Tibial artery (tissue), 4 donors: ENCODE data around the gene GAN.

ENCODE experiments used
- DNase-seq, 2 donors: peaks; one replicate each; pipeline ENCODE4 v3.0.0-alpha.2; 2019
- H3K27ac ChIP-seq, 2 donors: fragments of 200-600 bp; sonication (generic) in 1 of 2; 1 replicate in 1 of 2; 2 replicates in 1 of 2; pipeline ENCODE4 v1.5.1; 2018 to 2019; ENCODE audit warnings: mild to moderate bottlenecking in 1 of 2
- H3K27me3 ChIP-seq, 2 donors: fragments of 200-600 bp; sonication (generic) in 1 of 2; one replicate each; pipeline versions ENCODE4 v1.5.1 to v1.6.0; 2016 to 2019
- H3K36me3 ChIP-seq, 3 donors: fragments of 200-600 bp; sonication (generic) in 2 of 3; one replicate each; pipeline ENCODE4 v1.5.1; 2016 to 2019; ENCODE audit warnings: mild to moderate bottlenecking in 2 of 3
- H3K4me1 ChIP-seq, 4 donors: fragments of 200-600 bp; sonication (generic) in 2 of 4; 1 replicate in 3 of 4; 2 replicates in 1 of 4; pipeline ENCODE4 v1.5.1; 2016 to 2019
- H3K4me3 ChIP-seq, 2 donors: fragments of 200-600 bp; sonication (generic) in 1 of 2; 1 replicate in 1 of 2; 2 replicates in 1 of 2; pipeline ENCODE4 v1.5.1; 2018 to 2019; ENCODE audit warnings: mild to moderate bottlenecking in 2 of 2
- H3K9me3 ChIP-seq, 3 donors: fragments of 200-600 bp; sonication (generic) in 1 of 3; one replicate each; pipeline ENCODE4 v1.5.1; 2016 to 2019
- intact Hi-C: fragments of 100-400 bp; cut with DNase I; formaldehyde crosslinking; loops from one replicate; pipeline ENCODE4 v1.15.0; 2023; ENCODE audit warnings: low total_unique reads
- TF ChIP-seq, protein P1 (sequence below), 2 experiments: fragments of 200-600 bp in 1 of 2; fragments of 450-650 bp in 1 of 2; IDR thresholded peaks; one replicate each; pipeline ENCODE4 v1.5.1; 2017 to 2019; ENCODE audit warnings: antibody characterized with exemption in 2 of 2, mild to moderate bottlenecking in 1 of 2, moderate library complexity in 1 of 2

Gene GAN

DNA sequence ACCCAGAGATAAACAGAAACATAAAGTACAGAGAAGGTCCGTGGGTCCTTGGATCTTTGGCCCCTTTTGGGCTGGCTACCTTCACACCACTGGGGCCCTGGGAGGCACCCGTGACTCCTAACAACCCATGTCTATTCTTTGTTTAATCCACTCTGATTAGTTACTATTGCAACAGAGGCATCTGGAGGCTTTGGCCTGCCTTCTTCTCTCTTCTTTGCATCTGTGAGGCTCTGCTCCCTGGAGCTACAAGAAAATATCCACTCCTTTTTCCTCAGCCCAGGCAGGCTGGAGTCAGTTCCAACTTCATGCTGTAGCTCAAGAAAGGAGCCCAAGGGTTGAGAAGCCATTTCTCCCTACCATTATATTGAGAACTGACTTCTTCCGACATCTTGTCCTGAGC lies 120.3 kb downstream of the GAN start:
- H3K27me3 ChIP-seq: peaks cover 0 to 6% of the 10 kb centered on the region in 2 donors
- no peak overlapping the region for H3K4me3 ChIP-seq
- H3K27ac ChIP-seq: no peak overlapping the region
- peaks cover 0 to 5% (median 2%) of the 10 kb centered on the region in 4 donors for H3K4me1 ChIP-seq
- no peaks in the 10 kb centered on the region for H3K9me3 ChIP-seq
- H3K36me3 ChIP-seq: no peaks in the 10 kb centered on the region
- intact Hi-C loops: loop anchor here (2.0 kb wide), 1 partner anchor 20 kb away; no protein-coding TSS in a partner anchor
- TF ChIP-seq, protein P1, sequence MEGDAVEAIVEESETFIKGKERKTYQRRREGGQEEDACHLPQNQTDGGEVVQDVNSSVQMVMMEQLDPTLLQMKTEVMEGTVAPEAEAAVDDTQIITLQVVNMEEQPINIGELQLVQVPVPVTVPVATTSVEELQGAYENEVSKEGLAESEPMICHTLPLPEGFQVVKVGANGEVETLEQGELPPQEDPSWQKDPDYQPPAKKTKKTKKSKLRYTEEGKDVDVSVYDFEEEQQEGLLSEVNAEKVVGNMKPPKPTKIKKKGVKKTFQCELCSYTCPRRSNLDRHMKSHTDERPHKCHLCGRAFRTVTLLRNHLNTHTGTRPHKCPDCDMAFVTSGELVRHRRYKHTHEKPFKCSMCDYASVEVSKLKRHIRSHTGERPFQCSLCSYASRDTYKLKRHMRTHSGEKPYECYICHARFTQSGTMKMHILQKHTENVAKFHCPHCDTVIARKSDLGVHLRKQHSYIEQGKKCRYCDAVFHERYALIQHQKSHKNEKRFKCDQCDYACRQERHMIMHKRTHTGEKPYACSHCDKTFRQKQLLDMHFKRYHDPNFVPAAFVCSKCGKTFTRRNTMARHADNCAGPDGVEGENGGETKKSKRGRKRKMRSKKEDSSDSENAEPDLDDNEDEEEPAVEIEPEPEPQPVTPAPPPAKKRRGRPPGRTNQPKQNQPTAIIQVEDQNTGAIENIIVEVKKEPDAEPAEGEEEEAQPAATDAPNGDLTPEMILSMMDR (IDR thresholded peaks at IDR 0.05): no peak
- DNase-seq: no peak

DNA sequence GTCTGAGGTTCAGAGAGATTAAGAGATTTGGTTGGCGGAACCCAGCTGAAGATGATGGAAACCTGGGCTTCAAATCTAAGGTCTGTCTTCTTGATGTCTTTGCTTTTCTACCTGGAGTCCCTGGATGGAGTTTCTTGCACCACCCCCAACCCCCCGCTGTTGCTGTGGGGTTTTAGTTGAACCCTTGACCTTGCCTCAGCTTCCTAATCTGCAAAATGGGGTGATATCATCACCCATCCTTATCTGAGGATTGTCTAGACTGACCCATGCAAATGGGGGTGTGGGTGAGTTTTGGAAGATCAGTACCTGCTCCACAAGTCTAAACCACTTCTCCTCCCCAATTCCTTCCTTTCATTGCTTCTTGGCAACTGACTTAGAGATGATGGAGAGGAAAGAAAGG lies 120.8 kb downstream of the GAN start:
- no peaks in the 10 kb centered on the region for H3K36me3 ChIP-seq
- no peaks in the 10 kb centered on the region for H3K9me3 ChIP-seq
- peaks cover 0 to 6% of the 10 kb centered on the region in 2 donors for H3K27me3 ChIP-seq
- TF ChIP-seq, protein P1 (IDR thresholded peaks at IDR 0.05): no peak
- H3K27ac ChIP-seq: no peak overlapping the region
- H3K4me1 ChIP-seq: peaks cover 0 to 9% (median 4%) of the 10 kb centered on the region in 4 donors
- intact Hi-C loops: loop anchor here (2.0 kb wide), 1 partner anchor 19 kb away; no protein-coding TSS in a partner anchor
- DNase-seq: no peak
- no peak overlapping the region for H3K4me3 ChIP-seq

DNA sequence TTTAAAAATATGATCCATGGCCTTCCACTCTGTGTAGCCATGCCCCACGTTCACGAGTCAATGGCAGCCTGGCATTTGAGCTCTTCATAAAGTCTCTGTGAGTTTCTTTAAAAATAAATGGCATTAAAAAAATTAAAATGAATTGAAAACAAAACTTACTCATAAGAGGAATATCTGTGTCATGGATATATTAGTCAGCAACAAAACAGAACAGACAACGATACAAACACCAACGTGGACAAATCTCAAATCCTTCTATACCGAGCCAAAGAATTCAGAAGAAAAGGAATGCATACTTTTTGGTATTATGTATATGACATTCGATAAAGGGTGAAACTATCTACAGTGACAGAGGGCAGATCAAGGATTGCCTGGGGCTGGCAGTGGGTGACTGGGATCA lies 121.6 kb downstream of the GAN start:
- H3K9me3 ChIP-seq: no peaks in the 10 kb centered on the region
- TF ChIP-seq, protein P1 (IDR thresholded peaks at IDR 0.05): no peak
- H3K27me3 ChIP-seq: peaks cover 0 to 6% of the 10 kb centered on the region in 2 donors
- no peak overlapping the region for H3K27ac ChIP-seq
- H3K36me3 ChIP-seq: no peaks in the 10 kb centered on the region
- intact Hi-C loops: no loop called here
- DNase-seq: no peak
- peaks cover 0 to 12% (median 4%) of the 10 kb centered on the region in 4 donors for H3K4me1 ChIP-seq
- H3K4me3 ChIP-seq: no peak overlapping the region

DNA sequence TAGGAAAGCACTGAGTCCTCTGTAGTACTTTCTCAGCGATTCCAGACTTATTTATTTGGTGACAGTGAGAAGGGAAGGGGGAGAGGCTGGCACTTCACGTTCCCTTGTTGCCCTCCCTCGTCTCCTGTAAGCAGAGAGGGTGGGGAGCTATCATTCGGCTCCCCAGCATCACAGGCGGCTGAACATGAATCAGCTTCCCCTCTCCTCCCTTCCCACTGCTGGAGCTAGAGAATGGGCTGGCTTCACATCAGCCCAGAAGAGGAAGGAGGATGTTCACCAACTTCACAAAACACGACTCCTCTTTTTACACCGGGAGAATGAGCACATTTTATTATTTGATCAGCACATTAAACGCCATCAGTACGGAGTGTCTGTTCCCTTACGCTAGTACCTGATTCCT lies 123.1 kb downstream of the GAN start:
- intact Hi-C loops: no loop called here
- TF ChIP-seq, protein P1 (IDR thresholded peaks at IDR 0.05): no peak
- no peak overlapping the region for H3K27ac ChIP-seq

More for the DNA sequence above, 123.1 kb downstream of the GAN start:
- Histone ChIP-seq H3K4me1 (peaks cover 0 to 12% (median 4%) of the 10 kb centered on the region in 4 donors), H3K27me3 (peaks cover 0 to 6% of the 10 kb centered on the region in 2 donors), H3K36me3 (no peaks in the 10 kb centered on the region), H3K4me3 (no peak overlapping the region), H3K9me3 (no peaks in the 10 kb centered on the region)
- DNase-seq: no peak
